Dermis blood vessel endothelial cell (primary cell): ENCODE data around the gene CHMP4A. TPM values are rescaled to one million over a fixed set of nuclear protein-coding genes. Genes with fewer than 3 reads are reported as not detected.

Source experiments
- DNase-seq: peaks from one replicate; pipeline ENCODE4 v3.0.0; 2010
- total RNA-seq: library from RNA; depleted of rRNA; stranded (reverse); fragments of >200 nt; gene quantifications from 2 replicates; pipeline ENCODE4 v1.2.3, GENCODE V29; 2014

Gene CHMP4A, protein sequence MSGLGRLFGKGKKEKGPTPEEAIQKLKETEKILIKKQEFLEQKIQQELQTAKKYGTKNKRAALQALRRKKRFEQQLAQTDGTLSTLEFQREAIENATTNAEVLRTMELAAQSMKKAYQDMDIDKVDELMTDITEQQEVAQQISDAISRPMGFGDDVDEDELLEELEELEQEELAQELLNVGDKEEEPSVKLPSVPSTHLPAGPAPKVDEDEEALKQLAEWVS
- 36.8 and 39.3 TPM in 2 replicates for total RNA-seq

DNA sequence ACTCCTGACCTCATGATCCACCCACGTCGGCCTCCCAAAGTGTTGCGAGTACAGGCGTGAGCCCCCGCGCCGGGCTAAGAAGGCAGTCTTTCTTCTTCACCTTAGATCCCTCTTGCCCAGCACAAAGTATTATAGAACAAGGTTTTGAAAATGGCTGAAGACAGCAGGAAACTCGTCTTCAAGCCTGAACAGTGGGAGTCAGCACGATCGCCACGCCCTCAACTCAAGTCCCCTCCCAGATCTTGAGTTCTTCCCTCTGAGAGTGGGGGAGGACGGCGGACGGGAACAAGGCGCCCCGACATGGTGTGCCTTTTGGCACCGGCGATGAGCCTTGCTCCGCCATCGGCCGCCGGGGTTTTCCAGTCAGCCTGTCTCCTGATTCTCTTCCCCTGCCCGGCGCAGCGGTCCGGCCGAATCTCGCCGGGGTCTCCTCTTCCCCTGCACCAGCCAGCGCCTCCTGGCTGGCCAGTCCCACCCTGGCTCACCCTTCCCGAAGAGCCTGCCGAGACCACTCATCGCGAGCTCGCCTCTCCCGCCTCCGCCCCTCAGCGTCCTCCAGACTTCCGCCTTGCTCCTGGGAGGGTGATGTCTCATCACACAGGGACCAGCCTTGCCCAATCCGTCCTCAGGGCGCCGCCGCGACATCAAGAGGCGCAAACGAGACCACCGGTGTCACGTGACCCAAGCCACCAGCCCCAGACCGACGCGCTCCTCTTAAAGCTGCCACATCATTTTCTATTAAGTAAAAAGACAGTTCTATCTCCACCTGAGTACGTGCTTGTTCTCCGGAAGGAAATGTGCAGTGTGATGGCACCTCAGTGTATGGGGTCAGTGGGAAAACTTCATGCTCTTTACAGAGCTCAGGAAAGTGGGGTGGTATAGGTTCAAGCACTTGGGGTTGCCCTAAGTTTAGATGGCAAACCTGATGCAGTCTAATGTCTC is at the start of gene CHMP4A:
TSS of gene CHMP4A (minus strand) at position 565 of the 942 bp plus-strand sequence. CDS start at position 516, 49 bp downstream.
- DNase-seq, result peak; percentile 99

DNA sequence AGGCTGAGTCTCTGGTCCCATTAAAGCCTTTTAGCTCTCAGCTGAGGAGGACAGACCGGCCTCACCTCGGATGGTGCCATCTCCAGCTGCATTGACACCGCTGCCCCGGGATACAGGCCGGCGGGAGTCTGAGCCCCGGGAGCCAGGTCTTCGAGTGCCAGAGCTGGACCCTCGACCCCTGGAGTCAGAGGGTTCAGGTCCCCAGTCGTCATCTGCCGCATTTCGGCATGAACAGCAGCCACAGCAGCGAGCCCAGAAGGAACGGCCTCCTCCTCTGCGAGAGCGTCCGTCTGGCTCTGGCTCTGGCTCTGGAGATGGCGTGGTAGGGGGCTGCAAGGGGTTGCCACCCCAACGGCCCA is 48.7 kb upstream of the CHMP4A start:
- DNase-seq, result no peak

DNA sequence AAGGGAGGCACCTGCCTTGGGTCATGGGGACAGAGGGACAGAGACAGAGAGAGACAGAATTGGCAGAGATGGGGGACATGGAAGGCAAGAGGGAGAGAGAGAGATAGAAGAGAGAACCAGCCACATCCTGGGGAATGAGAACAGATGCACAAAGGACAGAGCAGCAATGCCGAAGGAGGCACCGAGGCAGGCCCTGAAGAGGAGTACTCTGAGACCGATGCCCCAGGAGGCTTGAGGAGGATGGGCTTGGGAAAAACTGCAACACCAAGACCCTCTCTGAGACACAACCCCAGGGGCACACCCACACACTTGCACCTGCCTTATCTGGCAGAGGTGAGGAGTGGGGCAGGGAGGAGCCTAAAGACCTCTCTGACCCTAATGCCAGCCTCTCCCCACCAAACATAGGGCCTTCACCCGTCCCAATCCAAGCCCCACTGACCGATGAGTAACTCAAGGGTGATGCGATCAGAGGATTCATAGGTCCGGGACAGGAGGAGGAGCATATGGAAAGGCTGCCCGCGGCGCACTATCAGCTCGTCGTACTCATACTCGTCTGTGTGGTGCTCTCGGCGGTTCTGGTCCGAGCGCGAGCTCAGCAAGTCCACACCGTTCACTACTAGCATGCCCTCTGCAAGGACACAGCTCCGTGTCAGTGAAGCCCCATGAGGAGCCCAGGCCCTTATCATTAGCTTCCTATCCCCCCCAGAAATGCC is 48.1 kb upstream of the CHMP4A start:
- DNase-seq, result no peak

DNA sequence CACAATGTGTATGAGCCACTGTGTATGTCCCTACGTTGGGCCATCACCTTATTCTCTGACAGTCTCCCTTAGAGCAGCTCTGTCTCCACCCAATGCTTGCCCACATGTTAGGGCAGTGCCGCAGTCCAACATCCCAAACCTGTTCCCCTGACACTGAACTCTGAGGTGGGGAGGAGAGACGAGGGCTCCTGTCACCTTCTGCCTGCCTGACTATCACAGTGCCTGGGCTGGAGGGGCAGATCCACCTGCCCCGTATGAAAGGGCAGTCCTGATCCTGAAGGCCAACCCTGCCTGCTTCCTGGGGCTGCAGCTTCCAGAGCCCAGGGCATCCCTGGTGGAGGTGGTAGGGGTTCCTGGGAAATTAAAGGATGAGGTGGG is 47.5 kb upstream of the CHMP4A start:
- DNase-seq, result no peak

DNA sequence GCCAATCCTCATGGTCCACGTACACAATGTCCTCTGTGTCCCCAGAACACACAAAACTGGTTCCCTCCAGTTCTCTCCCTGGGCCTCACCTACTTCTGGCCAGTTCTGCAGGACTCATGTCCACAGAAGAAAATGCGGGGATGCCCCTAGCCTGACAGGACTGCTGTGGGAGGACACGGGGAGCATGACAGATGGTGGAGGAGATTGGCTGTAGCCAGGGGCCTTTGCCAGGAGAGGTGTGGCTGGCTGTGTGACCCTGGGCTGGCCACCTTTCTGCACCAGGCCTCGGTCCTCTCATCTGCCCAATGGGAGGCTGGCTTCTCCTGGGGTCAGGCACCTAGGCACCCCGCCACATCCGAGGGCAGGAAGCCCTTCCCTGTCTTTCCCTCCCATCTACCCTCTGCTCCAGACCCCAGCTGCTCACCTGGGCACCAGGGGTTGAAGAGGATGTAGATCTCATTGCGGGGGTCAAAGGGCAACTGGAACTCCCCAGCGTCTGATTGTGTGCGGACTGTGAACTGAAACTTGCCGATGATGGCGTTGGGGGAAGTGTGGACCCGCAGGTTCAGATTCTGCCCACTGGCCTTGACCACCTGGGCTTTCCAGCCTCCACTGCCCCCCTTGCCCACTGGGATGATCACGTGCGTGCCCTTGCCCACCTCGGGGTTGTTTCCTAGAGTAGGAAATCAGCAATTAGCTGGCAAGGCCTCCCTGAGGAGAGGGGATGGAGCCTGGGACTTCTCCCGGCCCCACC is 46.9 kb upstream of the CHMP4A start:
- no peak for DNase-seq

DNA sequence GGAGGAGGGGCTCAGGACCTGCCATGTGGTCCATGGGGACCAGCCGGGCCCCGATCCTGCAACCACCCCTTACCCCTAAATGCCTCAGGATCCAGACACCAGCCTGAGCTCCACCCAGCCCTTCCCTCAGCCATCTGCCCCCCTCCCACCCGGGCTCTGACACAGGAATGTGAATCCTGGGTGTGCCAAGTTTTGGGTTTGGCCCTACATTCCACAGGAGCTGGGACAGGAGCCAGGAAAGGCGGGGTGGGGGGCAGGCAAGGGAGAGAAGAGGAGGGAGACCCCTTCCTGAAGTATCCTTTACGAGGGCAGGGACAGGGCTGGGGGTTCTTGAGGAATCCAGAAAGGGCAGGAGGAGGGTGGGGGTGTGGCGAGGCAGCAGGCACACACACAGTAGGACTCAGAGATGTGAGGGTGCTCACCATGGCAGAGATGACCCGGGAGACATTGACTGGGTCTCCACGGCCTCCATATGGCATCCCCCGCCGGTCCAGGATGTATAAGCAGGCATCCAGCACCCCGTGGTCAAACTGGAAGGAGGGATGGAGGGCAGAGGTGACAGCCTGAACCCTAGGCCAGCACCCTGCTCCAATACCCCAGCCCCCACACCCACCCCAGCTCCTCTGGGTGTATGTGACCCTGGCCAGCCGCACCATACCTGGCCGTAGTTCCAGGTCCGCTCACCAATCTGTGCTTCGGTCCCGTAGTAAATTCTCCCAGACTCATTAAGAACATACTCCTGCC is 46.2 kb upstream of the CHMP4A start:
- no peak for DNase-seq

GRCh38 chr14:24258548-24259265 is 45.4 kb upstream of the CHMP4A start:
- no peak for DNase-seq

- no peak for DNase-seq
Observed at GRCh38 chr14:24258119-24258518, 44.8 kb upstream of the CHMP4A start.

DNA sequence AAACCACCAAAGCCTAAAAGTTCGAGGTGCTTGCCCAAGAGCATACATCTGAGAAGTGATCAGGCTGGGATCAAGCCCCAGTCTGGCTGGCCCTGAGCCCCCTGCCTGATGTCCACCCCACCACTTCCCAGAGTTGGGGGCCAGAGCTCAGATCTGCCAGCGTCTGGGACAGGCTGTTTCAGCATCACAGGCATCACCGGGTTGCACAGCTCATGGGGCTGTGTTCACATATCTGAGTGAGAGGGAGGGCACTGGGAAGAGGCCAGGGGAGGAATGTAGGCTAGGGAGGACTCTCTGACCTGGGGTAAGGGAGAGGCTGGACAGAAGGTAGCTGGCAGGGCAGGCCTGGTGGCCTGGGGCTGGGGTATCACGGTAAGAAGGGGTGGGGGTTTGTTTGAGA is 43.7 kb upstream of the CHMP4A start:
- no peak for DNase-seq

- DNase-seq, result no peak
Observed at GRCh38 chr14:24255931-24256711, 42.8 kb upstream of the CHMP4A start.

DNA sequence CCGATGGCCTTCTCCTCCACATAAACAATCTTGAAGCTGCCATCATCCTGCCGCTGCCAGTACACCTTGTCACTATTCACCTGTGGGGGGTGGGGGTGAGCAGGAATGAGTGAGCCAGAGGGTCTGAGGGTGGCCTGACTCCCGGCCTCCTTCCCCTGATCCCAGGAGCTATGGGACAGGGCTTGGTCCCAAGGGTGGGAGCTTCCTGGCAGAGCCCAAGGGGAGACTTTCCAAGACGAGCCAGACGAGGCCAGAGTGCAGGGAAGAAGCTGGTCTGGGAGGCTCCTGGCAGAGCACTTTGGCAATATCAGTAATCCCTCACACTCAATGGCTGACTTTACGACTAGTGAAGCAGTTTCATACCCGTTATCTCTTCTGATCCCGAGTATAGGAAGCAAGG is 42.1 kb upstream of the CHMP4A start:
- DNase-seq, result no peak

DNA sequence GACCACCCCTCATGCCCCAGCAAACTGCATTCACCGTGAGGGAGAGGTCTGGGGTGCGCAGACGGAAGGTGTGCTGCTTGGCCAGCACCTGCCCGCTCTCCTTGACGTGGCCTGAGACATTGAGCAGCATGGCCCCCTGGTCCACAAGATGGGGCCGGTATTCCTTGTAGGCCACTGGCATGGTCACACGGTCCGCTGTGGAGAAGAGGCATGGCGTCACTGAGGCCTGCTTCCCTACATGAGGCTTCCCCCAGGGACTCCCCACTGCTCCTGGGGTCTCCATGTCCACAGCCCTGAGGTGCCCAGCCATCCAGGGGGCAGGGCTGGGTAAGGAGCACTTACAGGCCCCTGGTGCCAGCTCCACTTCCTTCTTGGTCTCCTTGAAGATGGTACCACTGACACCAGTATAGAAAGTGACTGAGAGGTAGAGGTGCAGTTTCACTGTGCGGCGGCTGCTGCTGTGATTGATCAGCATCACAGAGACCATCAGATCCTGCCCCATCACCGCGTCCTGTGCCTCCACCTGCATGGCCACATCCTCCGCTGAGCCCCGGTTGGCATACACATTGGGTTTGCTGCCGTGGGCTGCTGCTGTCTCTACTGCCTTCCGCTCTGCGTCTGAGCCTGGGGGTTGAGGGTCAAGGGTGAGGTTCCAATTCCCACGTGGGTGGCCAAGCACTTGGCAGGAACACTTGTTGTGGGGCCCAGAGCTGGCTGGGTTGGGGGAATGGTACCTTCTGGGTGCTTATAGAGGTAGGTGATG is 41.5 kb upstream of the CHMP4A start:
- DNase-seq, result no peak

GRCh38 chr14:24253936-24254335 is 40.6 kb upstream of the CHMP4A start:
- DNase-seq, result no peak

GRCh38 chr14:24252289-24253124 is 39.2 kb upstream of the CHMP4A start:
- DNase-seq, result no peak

GRCh38 chr14:24251880-24252288 is 38.6 kb upstream of the CHMP4A start:
- DNase-seq, result peak; percentile 45

DNA sequence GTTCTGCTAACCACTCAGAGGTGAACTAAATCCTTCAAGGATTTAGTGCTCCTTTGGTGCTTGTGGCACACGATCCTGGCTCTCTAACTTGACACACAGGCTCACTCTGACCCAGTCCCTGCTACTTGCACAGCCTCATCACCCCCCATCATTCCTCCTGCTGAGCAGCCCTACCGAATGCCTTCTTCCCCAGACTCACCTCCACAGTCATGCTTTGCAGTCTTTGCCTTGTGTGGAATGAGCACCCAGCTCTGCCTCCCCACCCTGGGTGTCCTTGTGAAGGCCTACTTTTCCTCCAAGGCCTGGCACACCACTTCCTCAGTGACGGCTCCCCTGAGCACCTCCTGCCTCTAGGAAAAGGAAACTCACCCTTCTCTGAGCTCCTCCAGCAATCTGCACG is 37.1 kb upstream of the CHMP4A start:
- no peak for DNase-seq

- DNase-seq, result no peak
Observed at GRCh38 chr14:24249230-24250021, 36.1 kb upstream of the CHMP4A start.

DNA sequence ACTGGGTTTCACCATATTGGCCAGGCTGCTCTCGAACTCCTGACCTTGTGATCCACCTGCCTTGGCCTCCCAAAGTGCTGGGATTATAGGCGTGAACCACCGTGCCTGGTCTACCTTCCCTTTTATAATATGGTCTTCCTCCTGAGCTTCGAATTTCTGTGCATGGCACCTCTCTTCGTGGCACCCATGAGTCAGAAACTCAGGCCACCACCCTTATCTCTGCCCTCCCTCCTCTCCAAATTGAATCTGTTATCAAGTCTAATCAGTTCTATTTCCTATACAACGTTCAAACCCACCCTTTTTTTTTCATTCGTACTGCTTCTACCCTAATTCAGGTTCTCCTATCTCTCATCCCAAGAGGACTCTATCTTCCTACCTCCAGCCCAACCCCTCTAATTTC is 34.1 kb upstream of the CHMP4A start:
- DNase-seq, result no peak
